Adrenal gland (tissue), 5 donors: ENCODE results near the gene PACS1.

Source experiments
- CTCF ChIP-seq, 6 experiments: fragments of 450-650 bp in 4 of 6; fragments of 200-600 bp in 2 of 6; sonication (generic) in 1 of 6; IDR thresholded peaks; 1 replicate in 5 of 6; 2 replicates in 1 of 6; pipeline versions ENCODE4 v1.5.1 to v1.8.0; 2016 to 2021; ENCODE audit warnings: antibody characterized with exemption in 6 of 6, mild to moderate bottlenecking in 2 of 6, moderate library complexity in 1 of 6
- POLR2A ChIP-seq, 2 donors: fragments of 450-650 bp; IDR thresholded peaks; one replicate each; pipeline ENCODE4 v1.6.1; 2017; ENCODE audit warnings: antibody characterized with exemption in 2 of 2, mild to moderate bottlenecking in 2 of 2, moderate library complexity in 1 of 2
- donor health status: DM: no; HTN: no; CAD: no.

GRCh38 chr11:66204412-66204811 lies 134.3 kb downstream of the PACS1 start:
- TF ChIP-seq POLR2A (IDR thresholded peaks at IDR 0.05) (no peak), CTCF (IDR thresholded peaks at IDR 0.05) (no peak)
